ENCODE data around the gene LAMA3. TPM values are rescaled to one million over a fixed set of nuclear protein-coding genes. Genes with fewer than 3 reads are reported as not detected.

The LAMA3 gene
- polyA plus RNA-seq, 1 donor from 2014 or later: 3.4 TPM

DNA sequence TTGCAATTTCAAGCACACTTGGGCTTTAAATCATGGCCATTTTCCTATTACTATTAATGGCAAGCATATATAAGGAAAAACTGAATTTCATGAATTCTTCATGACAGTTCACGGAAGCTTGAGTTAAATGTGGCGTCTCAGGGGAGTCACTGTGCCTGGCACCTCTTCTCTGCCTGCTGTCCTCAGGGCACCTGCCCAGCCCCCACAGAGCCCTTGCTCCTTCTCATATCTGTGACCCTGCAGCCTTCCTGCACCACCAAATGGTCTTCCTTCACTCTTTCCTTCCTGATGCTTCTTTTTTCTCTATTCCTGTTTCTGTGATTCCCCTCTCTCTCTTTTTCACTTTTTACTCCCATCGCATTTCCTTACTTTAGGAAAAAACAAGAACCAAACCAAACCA lies 35.4 kb downstream of the LAMA3 start:
- no peaks in the 10 kb centered on the region for H3K36me3 ChIP-seq (ENCODE audit: insufficient read depth, low read length)
- H3K27me3 ChIP-seq (ENCODE audit: insufficient read depth, low read depth, low read length): no peaks in the 10 kb centered on the region
- no peak overlapping the region for H3K9ac ChIP-seq (ENCODE audit: low read length)
- H3F3A ChIP-seq (ENCODE audit: insufficient read depth, low read length, poor library complexity, severe bottlenecking): no peaks in the 10 kb centered on the region
- H2AFZ ChIP-seq (ENCODE audit: low read depth, low read length): no peak overlapping the region
- no peak overlapping the region for H3K4me3 ChIP-seq (ENCODE audit: low read length)
- H3K79me2 ChIP-seq (replicated peaks; ENCODE audit: insufficient read depth, low read length): no peaks in the 10 kb centered on the region
- no peak for TF ChIP-seq EZH2 (IDR thresholded peaks at IDR 0.05; ENCODE audit: borderline replicate concordance, insufficient read depth, low read length, poor library complexity, severe bottlenecking)
- no peak for TF ChIP-seq SMC3 (conservative IDR thresholded peaks at IDR 0.05; ENCODE audit: poor library complexity)
- TF ChIP-seq, protein P1, sequence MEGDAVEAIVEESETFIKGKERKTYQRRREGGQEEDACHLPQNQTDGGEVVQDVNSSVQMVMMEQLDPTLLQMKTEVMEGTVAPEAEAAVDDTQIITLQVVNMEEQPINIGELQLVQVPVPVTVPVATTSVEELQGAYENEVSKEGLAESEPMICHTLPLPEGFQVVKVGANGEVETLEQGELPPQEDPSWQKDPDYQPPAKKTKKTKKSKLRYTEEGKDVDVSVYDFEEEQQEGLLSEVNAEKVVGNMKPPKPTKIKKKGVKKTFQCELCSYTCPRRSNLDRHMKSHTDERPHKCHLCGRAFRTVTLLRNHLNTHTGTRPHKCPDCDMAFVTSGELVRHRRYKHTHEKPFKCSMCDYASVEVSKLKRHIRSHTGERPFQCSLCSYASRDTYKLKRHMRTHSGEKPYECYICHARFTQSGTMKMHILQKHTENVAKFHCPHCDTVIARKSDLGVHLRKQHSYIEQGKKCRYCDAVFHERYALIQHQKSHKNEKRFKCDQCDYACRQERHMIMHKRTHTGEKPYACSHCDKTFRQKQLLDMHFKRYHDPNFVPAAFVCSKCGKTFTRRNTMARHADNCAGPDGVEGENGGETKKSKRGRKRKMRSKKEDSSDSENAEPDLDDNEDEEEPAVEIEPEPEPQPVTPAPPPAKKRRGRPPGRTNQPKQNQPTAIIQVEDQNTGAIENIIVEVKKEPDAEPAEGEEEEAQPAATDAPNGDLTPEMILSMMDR (IDR thresholded peaks at IDR 0.05; ENCODE audit: poor library complexity, severe bottlenecking): no peak
- TF ChIP-seq POLR2AphosphoS5 (IDR thresholded peaks at IDR 0.05): no peak
- TF ChIP-seq EP300 (conservative IDR thresholded peaks at IDR 0.05; ENCODE audit: poor library complexity, severe bottlenecking): no peak
- TF ChIP-seq REST (IDR thresholded peaks at IDR 0.05; ENCODE audit: borderline replicate concordance): no peak
- H4K20me1 ChIP-seq (ENCODE audit: insufficient read depth): no peaks in the 10 kb centered on the region
- H3K4me2 ChIP-seq (ENCODE audit: low read length): no peak overlapping the region
- H3K27ac ChIP-seq (ENCODE audit: low read length): no peak overlapping the region
- H3K9me3 ChIP-seq (ENCODE audit: low read length): no peaks in the 10 kb centered on the region
- no peaks in the 10 kb centered on the region for H3K9me2 ChIP-seq (ENCODE audit: insufficient read depth, low read length)

GRCh38 chr18:23725351-23725750 lies 36.1 kb downstream of the LAMA3 start:
- no peaks in the 10 kb centered on the region for H3K9me2 ChIP-seq (ENCODE audit: insufficient read depth, low read length)
- H3K27ac ChIP-seq (ENCODE audit: low read length): no peak overlapping the region
- H3K27me3 ChIP-seq (ENCODE audit: insufficient read depth, low read depth, low read length): no peaks in the 10 kb centered on the region
- no peaks in the 10 kb centered on the region for H3F3A ChIP-seq (ENCODE audit: insufficient read depth, low read length, poor library complexity, severe bottlenecking)
- no peak overlapping the region for H2AFZ ChIP-seq (ENCODE audit: low read depth, low read length)
- H3K4me3 ChIP-seq (ENCODE audit: low read length): no peak overlapping the region
- TF ChIP-seq REST (IDR thresholded peaks at IDR 0.05; ENCODE audit: borderline replicate concordance) (no peak), EZH2 (IDR thresholded peaks at IDR 0.05; ENCODE audit: borderline replicate concordance, insufficient read depth, low read length, poor library complexity, severe bottlenecking) (no peak), TAF1 (IDR thresholded peaks at IDR 0.05; ENCODE audit: low read depth) (no peak), EP300 (conservative IDR thresholded peaks at IDR 0.05; ENCODE audit: poor library complexity, severe bottlenecking) (no peak), SMC3 (conservative IDR thresholded peaks at IDR 0.05; ENCODE audit: poor library complexity) (no peak), RAD21 (conservative IDR thresholded peaks at IDR 0.05) (no peak), MXI1 (conservative IDR thresholded peaks at IDR 0.05; ENCODE audit: poor library complexity, severe bottlenecking) (no peak), POLR2AphosphoS5 (IDR thresholded peaks at IDR 0.05) (no peak)
- TF ChIP-seq, protein P1 (IDR thresholded peaks at IDR 0.05; ENCODE audit: poor library complexity, severe bottlenecking): no peak
- H3K36me3 ChIP-seq (ENCODE audit: insufficient read depth, low read length): no peaks in the 10 kb centered on the region
- no peaks in the 10 kb centered on the region for H3K79me2 ChIP-seq (replicated peaks; ENCODE audit: insufficient read depth, low read length)
- no peaks in the 10 kb centered on the region for H3K9me3 ChIP-seq (ENCODE audit: low read length)
- H4K20me1 ChIP-seq (ENCODE audit: insufficient read depth): no peaks in the 10 kb centered on the region
- no peak overlapping the region for H3K4me2 ChIP-seq (ENCODE audit: low read length)
- no peak overlapping the region for H3K9ac ChIP-seq (ENCODE audit: low read length)
